Hematopoietic multipotent progenitor cell treated with erythropoietin and hydrocortisone succinate and interleukin-3 and kit ligand, for 15 days (in vitro differentiated cells): Measurements from ENCODE around the gene VANGL1.
"Not testable (repeated sequence)": the region's sequence is repeated elsewhere in the genome, so short reads cannot be mapped to it uniquely, and the experiment has no call there.

Experiments used
- DNase-seq: peaks from one replicate; pipeline ENCODE4 v3.0.0-alpha.2; 2015; ENCODE audit warnings: low spot score

Gene VANGL1

GRCh38 chr1:115641762-115642167 is at the start of gene VANGL1:
Gene VANGL1, plus strand, starts transcription at chr1:115641970. Its CDS starts 9,444 bp downstream, at chr1:115651414.
- peak; percentile 61 for DNase-seq

DNA sequence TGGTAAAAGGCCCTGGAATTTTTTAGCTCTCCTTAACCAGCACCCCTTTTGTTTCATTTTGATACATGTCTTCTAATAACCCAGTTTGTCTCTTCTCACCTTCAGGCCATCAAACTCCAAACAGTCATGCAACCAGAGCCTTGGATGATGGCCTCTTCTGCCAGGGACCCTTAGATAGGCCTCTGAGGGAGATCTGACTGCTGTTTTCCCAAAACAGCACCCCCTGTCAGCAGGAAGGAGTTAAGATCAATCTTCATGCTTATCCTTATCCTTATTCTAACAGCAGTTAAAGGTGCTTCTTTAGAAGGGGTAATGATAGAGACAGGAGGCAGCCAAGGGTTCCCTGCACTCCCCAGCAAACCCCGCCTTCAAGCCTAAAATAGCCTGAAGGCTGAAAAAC is 49.5 kb upstream of the VANGL1 start:
- no peak for DNase-seq

- DNase-seq = no peak
Observed at GRCh38 chr1:115593365-115594259, 48.2 kb upstream of the VANGL1 start.

GRCh38 chr1:115594600-115594999 is 47.2 kb upstream of the VANGL1 start:
- no peak for DNase-seq

- DNase-seq = peak; percentile 60
Observed at GRCh38 chr1:115595279-115596079, 46.3 kb upstream of the VANGL1 start.

DNA sequence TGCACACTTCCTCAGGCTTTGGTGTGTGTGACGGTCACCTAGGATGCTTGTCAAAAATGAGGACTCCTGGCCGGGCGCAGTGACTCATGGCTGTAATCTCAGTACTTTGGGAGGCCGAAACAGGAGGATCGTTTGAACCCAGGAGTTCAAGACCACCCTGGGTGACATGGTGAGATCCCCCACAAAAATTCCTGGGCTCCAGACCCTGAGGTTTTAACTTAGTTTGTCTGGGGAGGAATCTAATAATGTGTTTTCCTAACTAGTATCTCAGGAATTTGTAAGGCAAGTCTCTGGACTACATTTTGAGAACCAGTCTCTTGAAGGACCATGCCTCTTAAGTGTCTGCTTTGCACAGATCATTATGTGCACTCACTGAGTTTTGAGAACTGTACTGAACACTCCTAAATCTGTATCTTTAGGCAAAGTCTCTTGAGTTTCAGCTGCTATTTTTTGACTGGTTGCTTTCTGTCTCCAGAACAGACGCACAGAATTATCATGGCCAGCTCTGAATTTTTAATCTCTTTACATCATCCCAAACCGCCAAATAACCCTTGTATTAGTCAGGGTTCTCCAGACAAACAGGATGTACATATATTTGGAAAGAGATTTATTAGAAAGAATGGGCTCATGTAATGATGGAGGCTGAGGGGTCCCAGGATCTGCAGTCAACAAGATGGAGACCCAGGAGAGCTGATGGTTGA is 45.5 kb upstream of the VANGL1 start:
- no peak for DNase-seq

GRCh38 chr1:115604508-115604907 is 37.3 kb upstream of the VANGL1 start:
- no peak for DNase-seq

GRCh38 chr1:115606305-115606704 is 35.5 kb upstream of the VANGL1 start:
- DNase-seq = no peak

GRCh38 chr1:115609021-115609420 is 32.7 kb upstream of the VANGL1 start:
- DNase-seq = no peak

- no peak for DNase-seq
Observed at GRCh38 chr1:115613767-115614166, 28.0 kb upstream of the VANGL1 start.

- DNase-seq = no peak
Observed at GRCh38 chr1:115620453-115620852, 21.3 kb upstream of the VANGL1 start.

DNA sequence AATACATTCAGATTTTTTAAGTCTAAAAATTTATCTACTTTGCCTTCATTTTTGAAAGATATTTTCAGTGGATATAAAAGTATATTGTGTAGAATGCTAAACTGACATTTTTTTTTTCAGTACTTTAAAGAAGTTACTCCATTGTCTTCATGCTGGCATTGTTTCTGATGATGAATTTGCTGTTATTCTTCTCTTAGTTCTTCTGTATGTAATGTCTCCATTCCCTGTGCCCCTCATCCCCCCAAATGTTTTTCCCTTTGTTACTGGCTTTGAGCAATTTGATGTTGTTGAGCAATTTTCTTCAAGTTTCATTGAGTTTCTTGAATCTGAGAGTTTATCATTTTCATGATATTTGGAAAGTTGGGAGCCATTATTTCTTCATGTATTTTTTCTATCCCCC is 20.8 kb upstream of the VANGL1 start:
- no peak for DNase-seq

GRCh38 chr1:115624859-115625258 is 16.9 kb upstream of the VANGL1 start:
- DNase-seq = no peak

DNA sequence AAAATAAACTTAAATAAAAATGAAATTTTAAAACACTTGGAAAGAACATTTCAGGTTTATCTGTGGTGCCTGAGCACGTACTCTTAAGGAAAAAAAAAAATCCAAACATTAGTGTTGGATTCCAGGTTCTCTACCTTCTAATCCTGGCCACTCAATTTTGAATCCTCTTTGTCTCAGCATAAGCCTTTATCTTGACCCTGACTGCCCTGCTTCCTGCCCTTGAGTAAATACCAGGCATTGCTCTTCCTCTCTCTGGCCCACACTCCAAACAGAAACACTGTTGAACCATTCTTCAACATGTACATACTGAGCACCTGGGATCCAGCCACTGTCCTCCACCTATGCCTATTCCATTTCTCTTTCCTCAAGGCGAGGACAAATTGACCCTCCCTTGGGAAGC is 11.4 kb upstream of the VANGL1 start:
- DNase-seq = no peak

- DNase-seq = no peak
Observed at GRCh38 chr1:115632251-115633026, 9.3 kb upstream of the VANGL1 start.

GRCh38 chr1:115633606-115634005 is 8.2 kb upstream of the VANGL1 start:
- not testable (repeated sequence) for DNase-seq

- not testable (repeated sequence) for DNase-seq
Observed at GRCh38 chr1:115637247-115637646, 4.5 kb upstream of the VANGL1 start.

GRCh38 chr1:115640384-115640783 is 1.4 kb upstream of the VANGL1 start:
- DNase-seq = no peak

DNA sequence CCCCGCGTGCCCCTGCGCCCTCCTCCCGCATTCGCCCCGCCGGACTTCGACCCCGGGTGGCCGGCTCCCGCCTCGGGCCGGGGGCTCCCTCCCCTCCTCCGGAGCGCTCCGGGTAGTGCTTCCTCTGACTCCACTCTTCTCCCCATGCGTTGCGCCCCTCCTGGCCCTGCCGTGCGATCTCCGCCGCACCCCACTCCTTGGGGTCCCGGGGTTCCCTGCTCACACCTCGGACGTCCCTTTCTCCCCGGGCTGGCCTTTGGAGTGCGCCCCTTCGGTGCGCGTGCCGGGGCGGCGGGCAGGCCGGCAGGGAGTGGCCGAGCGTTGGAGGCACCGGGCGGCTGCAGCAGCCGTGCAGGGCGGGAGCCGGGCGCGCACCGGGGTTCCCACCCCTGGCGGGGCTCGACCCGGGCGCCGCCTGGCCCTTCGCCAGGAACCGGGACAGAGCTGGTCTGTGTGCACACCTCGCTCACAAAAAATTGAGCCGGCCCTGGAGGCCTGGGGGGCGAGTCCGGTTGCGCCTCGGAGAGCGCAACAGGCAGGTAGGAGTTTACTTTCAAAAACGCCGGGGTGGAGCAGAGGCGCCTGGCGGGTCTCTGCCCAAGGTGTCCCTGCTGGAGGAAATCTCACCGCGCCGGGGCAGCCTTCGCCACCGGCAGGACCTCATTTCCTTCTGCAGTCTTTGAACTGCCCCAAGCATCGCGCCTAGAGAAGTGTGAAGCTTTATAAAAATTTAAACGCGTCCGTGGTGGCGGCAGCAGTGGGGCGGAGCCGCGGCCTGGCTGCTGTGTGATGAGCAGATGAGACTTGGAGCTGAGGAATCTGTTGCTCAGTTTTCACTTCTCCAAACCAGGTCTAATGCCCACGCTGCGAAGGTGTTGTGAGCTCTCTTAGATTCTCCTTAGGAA is 650 bp downstream of the VANGL1 start:
- peak; percentile 42 for DNase-seq

DNA sequence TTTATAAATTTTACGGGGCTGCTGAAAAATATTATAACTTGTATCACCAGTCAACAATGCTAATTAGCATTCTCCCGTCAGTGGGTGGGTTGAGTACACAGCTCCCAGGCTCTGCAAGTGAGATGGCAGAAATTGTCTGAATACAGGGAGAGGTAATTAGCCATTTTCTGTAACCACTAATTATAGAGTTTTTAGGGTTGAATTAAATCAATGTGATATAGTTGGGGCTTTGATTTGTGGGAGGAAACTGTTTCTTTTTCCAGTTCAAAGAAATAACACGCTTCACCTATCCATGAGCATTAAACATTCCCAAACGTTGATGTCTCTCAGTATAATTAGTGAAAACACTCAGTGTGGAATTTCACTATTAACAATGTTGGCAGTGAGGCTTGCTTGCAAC is 1.5 kb downstream of the VANGL1 start:
- no peak for DNase-seq

GRCh38 chr1:115643666-115644065 is 1.9 kb downstream of the VANGL1 start:
- no peak for DNase-seq
